Stimulated activated naive CD8-positive, alpha-beta T cell treated with anti-CD3 and anti-CD28 coated beads, Interleukin-15, Interleukin-2, amounts not matched to agents 100 U/mL and 50 U/mL, for 24 hours (primary cell): ENCODE results near the gene DDX50.

Experiments used
- ATAC-seq: fragments of 150-1000 bp; cut with Tn5 transposase; one replicate; pipeline ENCODE4 v1.10.0; 2021
- DNase-seq: peaks from one replicate; pipeline ENCODE4 v3.0.0; 2021

Gene DDX50

GRCh38 chr10:68987611-68988010, 86.5 kb downstream of the DDX50 start:
- ATAC-seq (no peak), DNase-seq (no peak)

DNA sequence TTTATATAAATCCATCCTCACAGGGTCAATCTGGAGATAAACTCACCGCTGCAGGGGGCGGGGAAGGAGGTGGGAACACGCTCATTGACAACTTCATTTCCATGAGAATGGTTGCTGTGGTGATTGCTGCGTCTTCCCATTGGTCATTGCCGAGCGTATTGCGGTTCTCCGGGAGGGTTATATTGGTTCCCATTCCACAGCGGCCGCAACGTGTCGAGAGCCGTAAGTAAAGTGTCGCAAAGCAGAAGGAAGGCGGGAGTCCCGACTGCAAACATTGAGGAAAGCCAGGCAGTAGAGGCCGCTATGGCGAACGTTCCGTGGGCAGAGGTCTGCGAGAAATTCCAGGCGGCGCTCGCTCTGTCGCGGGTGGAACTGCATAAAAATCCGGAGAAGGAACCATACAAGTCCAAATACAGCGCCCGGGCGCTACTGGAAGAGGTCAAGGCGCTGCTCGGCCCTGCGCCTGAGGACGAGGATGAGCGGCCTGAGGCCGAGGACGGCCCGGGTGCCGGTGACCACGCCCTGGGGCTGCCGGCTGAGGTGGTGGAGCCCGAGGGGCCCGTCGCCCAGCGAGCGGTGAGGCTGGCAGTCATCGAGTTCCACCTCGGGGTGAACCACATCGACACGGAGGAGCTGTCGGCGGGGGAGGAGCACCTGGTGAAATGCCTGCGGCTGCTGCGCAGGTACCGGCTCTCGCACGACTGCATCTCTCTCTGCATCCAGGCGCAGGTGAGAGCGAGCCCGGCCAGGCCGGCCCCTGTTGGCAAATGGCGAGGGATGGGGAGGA, 87.6 kb downstream of the DDX50 start, which contains the start of gene KIFBP:
Gene KIFBP (plus strand): TSS at position 274 of the 787 bp plus-strand sequence. CDS start 30 bp downstream, at position 304.
- ATAC-seq: peak; percentile 89

GRCh38 chr10:68989317-68989990, 88.3 kb downstream of the DDX50 start:
- ATAC-seq (no peak), DNase-seq (no peak)

More for the DNA sequence above, 87.6 kb downstream of the DDX50 start, which contains the start of gene KIFBP:
- DNase-seq: peak; percentile 84

- DNase-seq (no peak), ATAC-seq (no peak)
These were observed 91.7 kb downstream of the DDX50 start for GRCh38 chr10:68992636-68993440.
